Testis (tissue), 2 donors: ENCODE results near the gene ENDOV.

Experiments
- POLR2A ChIP-seq: fragments of 450-650 bp; IDR thresholded peaks from one replicate; pipeline ENCODE4 v1.6.1; 2017; ENCODE audit warnings: antibody characterized with exemption, mild to moderate bottlenecking, moderate library complexity
- TF ChIP-seq, protein P1 (sequence below), 3 experiments: fragments of 450-650 bp in 2 of 3; fragments of 200-600 bp in 1 of 3; sonication (generic) in 1 of 3; IDR thresholded peaks; one replicate each; pipeline ENCODE4 v1.5.1; 2016 to 2019; ENCODE audit warnings: antibody characterized with exemption in 3 of 3, mild to moderate bottlenecking in 2 of 3, moderate library complexity in 1 of 3

DNA sequence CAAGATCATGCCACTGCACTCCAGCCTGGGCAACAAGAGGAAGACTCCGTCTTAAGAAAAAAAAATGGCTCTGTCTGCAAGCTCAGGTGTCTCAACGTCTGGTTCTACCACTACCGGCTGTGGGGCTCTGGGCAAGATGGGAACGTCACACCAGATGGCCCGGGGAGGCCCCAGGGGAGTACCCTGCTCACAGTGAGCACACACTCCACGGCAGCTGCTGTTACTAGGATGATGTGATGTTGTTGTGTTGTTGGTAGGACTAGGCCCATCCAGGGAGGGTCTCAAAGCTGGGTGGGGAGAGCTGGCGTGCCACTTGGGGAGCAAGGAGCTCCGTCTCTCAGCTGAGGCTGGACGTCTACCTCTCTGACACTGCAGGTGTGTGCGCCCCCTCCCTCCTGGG is 70.9 kb downstream of the ENDOV start:
- TF ChIP-seq, protein P1, sequence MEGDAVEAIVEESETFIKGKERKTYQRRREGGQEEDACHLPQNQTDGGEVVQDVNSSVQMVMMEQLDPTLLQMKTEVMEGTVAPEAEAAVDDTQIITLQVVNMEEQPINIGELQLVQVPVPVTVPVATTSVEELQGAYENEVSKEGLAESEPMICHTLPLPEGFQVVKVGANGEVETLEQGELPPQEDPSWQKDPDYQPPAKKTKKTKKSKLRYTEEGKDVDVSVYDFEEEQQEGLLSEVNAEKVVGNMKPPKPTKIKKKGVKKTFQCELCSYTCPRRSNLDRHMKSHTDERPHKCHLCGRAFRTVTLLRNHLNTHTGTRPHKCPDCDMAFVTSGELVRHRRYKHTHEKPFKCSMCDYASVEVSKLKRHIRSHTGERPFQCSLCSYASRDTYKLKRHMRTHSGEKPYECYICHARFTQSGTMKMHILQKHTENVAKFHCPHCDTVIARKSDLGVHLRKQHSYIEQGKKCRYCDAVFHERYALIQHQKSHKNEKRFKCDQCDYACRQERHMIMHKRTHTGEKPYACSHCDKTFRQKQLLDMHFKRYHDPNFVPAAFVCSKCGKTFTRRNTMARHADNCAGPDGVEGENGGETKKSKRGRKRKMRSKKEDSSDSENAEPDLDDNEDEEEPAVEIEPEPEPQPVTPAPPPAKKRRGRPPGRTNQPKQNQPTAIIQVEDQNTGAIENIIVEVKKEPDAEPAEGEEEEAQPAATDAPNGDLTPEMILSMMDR (IDR thresholded peaks at IDR 0.05), result no peak
- TF ChIP-seq POLR2A, result no peak
